Fibroblast of skin of right quadriceps (primary cell): ENCODE results near the gene EMP1.

ENCODE experiments used
- DNase-seq: peaks from one replicate; pipeline ENCODE4 v3.0.0-alpha.2; 2013

EMP1 gene

GRCh38 chr12:13196130-13196921 is at the start of gene EMP1:
Gene EMP1 (plus strand): TSS chr12:13196726. CDS start chr12:13211511, 14,785 bp downstream.
- DNase-seq: peak; percentile 100

DNA sequence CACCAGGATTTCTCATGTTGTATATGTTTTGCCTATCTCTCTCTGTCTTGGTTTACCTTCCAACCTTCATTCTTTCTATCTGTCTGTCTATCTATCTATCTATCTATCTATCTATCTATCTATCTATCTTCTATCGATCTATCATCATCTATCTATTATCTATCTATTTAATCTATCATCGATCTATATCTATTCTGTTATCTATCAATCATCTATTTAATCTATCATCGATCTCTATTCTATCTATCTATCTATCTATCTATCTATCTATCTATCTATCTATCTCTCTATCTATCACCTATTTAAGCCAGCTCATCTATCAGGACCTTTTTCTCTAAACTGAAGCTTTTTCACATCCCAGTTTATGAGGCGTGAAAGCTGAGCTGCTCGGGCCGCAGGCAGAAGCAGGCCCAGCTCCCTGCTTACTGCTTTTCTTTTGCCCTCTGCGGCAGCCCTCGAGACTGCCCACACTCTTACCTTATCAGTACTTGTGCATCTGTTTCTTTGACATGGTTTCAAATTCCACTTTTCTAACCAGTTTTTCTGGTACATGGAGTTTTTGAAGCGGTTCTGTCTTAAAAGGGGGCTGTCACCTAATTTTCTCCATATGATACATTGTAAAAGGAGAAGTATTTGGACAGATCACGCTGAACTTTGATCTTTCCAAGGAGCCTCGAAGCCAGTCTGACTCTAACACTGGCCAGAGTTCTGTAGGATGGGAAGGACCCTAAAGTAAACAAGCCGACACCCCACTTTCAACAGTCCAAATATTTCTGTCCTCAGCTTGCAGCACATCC is 48.6 kb upstream of the EMP1 start:
- no peak for DNase-seq

DNA sequence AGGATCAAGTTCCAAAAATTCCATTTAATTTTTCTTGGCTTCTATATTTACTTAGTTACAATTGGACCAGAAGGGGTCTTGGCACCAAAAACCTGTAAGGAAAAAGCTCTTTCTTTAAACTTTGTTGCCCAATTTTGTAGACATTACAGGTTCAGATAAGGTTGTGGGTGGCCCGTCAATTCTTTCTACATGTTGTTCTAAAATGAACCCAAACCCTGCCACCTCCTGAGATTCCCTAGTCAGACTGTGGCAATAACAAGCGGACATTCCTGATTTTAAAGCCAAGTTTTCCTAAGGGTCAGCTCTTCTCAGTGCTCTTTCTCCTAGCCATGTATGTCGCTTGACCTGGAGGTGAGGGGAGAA is 48.1 kb upstream of the EMP1 start:
- DNase-seq: no peak

DNA sequence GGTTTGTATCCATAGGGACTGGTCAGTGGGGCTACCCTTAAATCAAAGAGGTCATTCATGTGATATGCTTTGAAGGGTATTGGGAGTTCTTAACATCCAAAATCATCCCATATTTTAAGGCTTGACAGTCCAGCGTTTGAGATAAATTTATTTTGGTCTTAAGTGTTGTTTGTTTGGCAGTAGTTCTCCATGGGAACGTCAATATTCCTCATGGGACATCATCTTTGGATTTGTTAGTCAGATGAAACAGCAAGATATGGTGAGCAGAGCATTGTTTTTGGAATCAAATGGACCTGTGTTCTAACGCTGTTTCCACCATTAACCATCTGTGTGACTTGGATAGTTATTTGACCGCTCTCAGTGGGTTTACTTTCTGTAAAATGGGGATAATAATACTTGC is 47.1 kb upstream of the EMP1 start:
- no peak for DNase-seq

GRCh38 chr12:13152281-13152680 is 44.2 kb upstream of the EMP1 start:
- DNase-seq: no peak

DNA sequence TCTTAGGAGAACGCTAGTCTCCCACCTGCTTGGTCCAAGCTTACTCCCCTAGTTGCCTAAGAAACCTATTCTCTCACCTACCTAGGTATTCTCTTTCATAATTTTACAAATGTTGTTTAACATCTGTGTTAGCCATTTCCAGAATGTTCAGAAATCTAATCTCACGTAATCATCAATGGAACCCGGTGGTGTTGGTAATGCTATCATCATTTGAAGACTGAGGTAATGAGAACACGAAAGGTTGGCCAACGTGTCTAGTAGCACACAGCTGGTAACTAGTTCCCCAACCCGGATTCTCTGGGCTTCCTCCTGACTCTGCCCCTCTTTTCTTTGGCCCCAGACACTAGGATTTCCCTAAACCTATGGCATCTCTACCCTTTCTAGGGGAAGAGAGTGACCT is 43.8 kb upstream of the EMP1 start:
- DNase-seq: no peak

GRCh38 chr12:13153180-13153579 is 43.3 kb upstream of the EMP1 start:
- no peak for DNase-seq

DNA sequence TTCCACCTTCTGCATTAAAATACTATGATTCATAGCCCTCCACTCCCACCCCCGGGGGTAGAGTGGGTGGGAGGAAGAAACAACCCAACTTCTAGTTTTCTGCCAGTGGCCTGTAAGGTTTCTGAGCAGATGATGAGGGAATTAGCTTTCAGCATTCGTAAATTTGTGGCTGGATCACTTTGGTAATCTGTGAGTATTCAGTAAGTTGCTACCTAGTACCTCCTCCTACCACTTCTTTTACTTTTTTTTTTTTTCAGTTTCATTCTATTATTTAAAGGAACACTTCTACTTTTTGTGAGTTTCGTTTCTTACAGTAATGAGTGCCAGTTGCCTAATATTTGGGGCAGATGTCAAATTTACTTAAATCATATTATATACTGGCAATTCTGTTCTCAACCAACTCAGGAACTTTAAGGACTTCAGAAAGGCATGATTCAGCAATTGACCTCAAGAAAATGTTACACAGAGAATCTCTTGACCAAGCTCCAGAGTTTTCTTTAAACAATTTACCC is 42.4 kb upstream of the EMP1 start:
- DNase-seq: peak; percentile 14

DNA sequence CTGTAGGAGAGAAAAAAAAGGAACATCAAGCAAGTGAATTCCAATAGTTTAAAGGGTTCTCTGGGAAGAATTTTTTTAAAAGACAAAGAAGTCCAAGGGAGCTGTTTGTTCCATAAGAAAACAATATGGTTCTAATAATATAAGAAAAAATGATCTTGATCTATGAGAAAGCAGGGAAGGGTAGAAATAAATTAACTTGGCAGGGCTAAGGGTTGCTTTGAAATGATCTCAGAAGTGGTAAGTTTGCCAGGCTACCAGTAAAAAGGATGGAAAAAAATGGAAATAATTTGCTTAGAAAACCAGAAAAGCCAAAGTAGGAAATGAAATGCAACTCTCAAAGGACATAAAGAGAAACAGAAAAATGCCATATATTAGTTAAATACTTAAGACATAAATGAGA is 41.7 kb upstream of the EMP1 start:
- DNase-seq: no peak

DNA sequence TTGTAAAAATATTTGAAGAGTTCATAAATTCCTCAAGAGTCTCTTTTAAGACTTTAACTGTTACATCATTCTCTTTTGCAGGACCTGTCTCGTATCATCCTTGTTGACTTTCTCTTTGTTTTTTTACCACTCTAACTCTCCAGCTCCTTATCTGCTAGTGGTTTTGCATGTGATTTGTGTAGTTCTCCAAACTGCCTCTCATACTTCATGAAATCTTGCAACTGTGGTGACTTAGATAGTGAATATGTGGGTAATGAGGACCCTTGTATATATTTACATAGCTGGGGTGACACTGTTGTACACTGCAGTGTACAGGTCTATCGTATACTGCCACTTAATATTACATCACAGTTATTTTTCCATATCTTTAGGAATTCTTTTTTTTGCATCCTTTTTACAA is 40.2 kb upstream of the EMP1 start:
- DNase-seq: no peak

- DNase-seq: no peak
Observed at GRCh38 chr12:13161172-13161571, 35.4 kb upstream of the EMP1 start.

- DNase-seq: no peak
Observed at GRCh38 chr12:13162904-13163303, 33.6 kb upstream of the EMP1 start.

DNA sequence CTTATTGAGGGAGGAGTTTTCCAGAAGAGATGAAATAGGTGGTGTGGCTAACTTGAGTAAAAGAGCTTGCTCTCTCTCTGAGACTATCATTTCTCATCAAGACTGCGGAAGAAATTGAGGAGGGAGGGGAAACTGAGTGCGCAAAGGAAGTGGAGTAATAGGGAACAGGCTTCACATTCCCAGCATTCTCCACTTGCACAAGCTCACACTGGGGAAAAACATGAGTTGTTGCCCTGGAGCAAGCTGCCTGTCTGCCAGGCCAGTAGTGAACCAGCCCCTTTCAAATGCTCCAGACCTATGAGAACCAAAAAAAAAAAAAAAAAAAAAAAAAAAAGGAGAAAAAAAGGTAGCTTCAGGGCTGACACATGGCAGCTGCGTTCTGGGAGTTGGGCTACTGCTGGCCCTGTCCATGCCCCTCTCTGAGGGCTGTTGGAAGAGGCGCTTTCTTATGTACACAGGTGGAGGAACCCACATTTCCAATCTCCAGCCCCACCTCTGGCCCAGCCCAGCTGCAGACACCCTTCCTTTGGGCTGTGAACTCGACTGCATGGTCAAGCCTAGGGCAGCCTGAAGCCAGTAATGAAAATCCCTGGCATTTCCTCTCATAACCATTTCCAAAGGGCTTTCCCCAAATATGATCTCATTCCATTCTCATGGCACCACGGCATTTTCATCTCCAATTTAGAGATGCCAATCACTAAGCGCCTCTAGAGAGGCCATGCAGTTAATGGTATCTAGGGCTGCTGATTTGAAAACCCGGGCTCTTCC is 32.5 kb upstream of the EMP1 start:
- DNase-seq: no peak

- no peak for DNase-seq
Observed at GRCh38 chr12:13164921-13165616, 31.5 kb upstream of the EMP1 start.

DNA sequence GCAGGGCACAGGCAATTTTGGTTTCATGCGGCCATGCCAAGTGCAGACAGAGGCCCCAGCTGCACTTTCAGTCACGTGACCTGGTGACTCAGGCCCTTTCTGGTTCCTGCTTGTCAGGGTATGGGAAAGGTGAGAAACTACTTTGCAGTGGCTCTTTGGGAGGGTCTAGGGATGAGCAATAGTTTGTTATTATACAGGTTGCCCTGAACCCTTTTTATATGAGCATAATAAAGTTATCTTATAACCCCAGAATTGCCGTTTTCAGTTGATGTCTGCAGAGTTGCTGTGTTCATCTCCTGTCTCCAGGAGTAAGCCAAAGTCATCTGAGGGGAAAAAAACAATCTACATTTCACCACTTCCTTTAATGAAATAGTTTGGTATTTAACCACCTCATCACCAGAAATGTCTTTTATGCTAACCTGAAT is 30.9 kb upstream of the EMP1 start:
- peak; percentile 44 for DNase-seq

DNA sequence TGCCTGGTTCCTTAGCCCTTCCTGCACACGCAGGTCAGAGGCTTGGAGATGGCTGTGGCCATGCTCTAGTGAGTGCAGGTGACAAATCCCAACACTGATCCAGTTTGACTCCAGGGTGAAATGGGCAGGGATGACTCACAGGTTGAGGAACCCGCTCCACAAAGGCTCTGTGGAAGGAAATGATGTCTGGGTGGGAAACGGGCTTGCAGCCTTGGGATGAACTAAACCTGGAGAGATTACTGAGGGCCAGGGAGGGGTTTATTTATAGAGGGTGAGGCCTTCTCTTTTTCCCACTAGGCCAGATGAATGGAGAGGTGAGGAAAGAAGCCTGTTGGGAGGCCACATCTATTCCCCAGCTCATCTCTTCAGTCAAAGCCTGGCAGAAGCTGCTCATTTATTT is 29.3 kb upstream of the EMP1 start:
- no peak for DNase-seq

GRCh38 chr12:13167906-13168305 is 28.6 kb upstream of the EMP1 start:
- no peak for DNase-seq

GRCh38 chr12:13169272-13169671 is 27.3 kb upstream of the EMP1 start:
- no peak for DNase-seq

- DNase-seq: peak; percentile 69
Observed at GRCh38 chr12:13170892-13171490, 25.5 kb upstream of the EMP1 start.

DNA sequence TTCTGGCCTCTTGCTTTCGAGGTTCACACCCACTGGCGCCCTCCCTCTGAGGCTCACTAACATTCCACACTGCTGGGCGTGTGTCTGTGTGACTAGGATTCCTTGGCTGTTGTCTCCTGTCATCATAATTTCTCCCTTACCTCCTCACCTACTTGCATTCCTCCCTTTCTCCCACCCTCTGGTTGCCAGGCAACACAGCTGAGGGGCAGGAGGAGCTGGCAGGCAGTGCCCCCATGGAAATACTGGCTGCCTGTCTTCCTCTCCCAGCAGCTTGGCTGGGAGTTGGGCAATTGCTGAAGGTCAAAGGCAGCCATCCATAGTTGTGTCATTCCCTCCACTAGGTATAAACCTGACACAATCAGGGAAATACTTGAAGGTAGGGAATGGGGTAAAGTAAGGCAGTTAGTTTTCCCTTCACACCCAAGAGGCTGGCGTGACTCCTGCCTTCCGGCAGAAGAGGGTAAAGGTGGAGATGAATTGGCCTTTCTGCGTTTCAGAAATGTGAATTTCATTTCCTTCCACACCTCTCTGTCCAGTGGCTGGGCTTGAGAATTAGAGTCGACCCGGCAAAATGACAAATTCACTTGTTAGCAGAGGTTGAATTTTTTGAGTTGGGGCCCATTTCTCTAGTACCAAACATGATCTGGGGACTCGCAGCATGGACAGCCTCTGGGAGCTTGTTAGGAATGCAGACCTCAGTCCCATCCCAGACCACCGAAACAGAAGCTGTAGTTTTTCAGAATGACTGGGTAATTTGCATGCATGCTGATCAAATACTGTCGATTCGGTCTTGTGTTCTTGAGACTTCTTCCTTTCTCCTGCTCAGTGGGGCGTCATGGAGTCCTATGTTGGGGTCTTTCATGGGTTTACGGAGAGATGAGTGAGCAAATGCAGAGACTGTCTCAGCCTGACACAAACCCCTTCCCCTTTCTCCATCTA is 24.3 kb upstream of the EMP1 start:
- DNase-seq: peak; percentile 76
